Measurements from ENCODE around the gene FRMPD4.

- TF ChIP-seq CTCF (IDR thresholded peaks at IDR 0.05) (no peak), EP300 (IDR thresholded peaks at IDR 0.05) (no peak)
Observed at GRCh38 chrX:12489341-12489740, 351.1 kb downstream of the FRMPD4 start.

Data from tibial nerve (tissue), 4 donors.